SK-N-SH treated with all-trans-retinoic acid at 6 μM for 48 hours (cell line): ENCODE measurements around the gene TADA2B.

Experiments used
- ARNTL ChIP-seq: fragments of 450-650 bp; formaldehyde crosslinking; IDR thresholded peaks from 2 replicates; pipeline ENCODE4 v1.5.0; 2020; ENCODE audit warnings: low read depth, mild to moderate bottlenecking, moderate library complexity, borderline replicate concordance
- BACH2 ChIP-seq: fragments of 250-450 bp; sonication (Bioruptor Pico); IDR thresholded peaks from 2 replicates; pipeline ENCODE4 v1.9.0; 2021; ENCODE audit warnings: mild to moderate bottlenecking, borderline replicate concordance
- CSDC2 ChIP-seq: fragments of 250-450 bp; sonication (Bioruptor Pico); IDR thresholded peaks from 2 replicates; pipeline ENCODE4 v1.5.0; 2020; ENCODE audit warnings: mild to moderate bottlenecking, moderate library complexity
- ESRRG ChIP-seq: fragments of 250-450 bp; sonication (Bioruptor Pico); IDR thresholded peaks from 2 replicates; pipeline ENCODE4 v1.6.1; 2021; ENCODE audit warnings: mild to moderate bottlenecking
- GLIS3 ChIP-seq: fragments of 250-450 bp; sonication (Bioruptor Pico); IDR thresholded peaks from 2 replicates; pipeline ENCODE4 v1.5.0; 2020; ENCODE audit warnings: mild to moderate bottlenecking, moderate library complexity
- ISL1 ChIP-seq: fragments of 250-450 bp; sonication (Bioruptor Pico); IDR thresholded peaks from 2 replicates; pipeline ENCODE4 v2.1.2; 2022; ENCODE audit warnings: mild to moderate bottlenecking, moderate library complexity
- RARB ChIP-seq: fragments of 250-450 bp; sonication (Bioruptor Pico); IDR thresholded peaks from 2 replicates; pipeline ENCODE4 v1.8.0; 2021; ENCODE audit warnings: mild to moderate bottlenecking, moderate library complexity
- TCF4 ChIP-seq: fragments of 250-450 bp; sonication (Bioruptor Pico); IDR thresholded peaks from 2 replicates; pipeline ENCODE4 v1.8.0; 2021; ENCODE audit warnings: mild to moderate bottlenecking, moderate library complexity, borderline replicate concordance
- TOX ChIP-seq: fragments of 250-450 bp; sonication (Bioruptor Pico); IDR thresholded peaks from 2 replicates; pipeline ENCODE4 v1.8.0; 2021; ENCODE audit warnings: mild to moderate bottlenecking, moderate library complexity, borderline replicate concordance
- ZFP30 ChIP-seq: fragments of 450-650 bp; formaldehyde crosslinking; IDR thresholded peaks from 2 replicates; pipeline ENCODE4 v1.5.0; 2022; ENCODE audit warnings: mild to moderate bottlenecking, moderate library complexity
- TF ChIP-seq, protein P1 (sequence below): fragments of 250-450 bp; sonication (Bioruptor Pico); IDR thresholded peaks from 2 replicates; pipeline ENCODE4 v1.8.0; 2020; ENCODE audit warnings: mild to moderate bottlenecking, moderate library complexity, borderline replicate concordance
- TF ChIP-seq, protein P2 (sequence below): fragments of 250-450 bp; sonication (Bioruptor Pico); IDR thresholded peaks from 2 replicates; pipeline ENCODE4 v1.5.1; 2021; ENCODE audit warnings: mild to moderate bottlenecking, moderate library complexity
- TF ChIP-seq, protein P3 (sequence below): fragments of 250-450 bp; sonication (Bioruptor Pico); IDR thresholded peaks from 2 replicates; pipeline ENCODE4 v1.8.0; 2021; ENCODE audit warnings: low read depth, mild to moderate bottlenecking, moderate library complexity, borderline replicate concordance
- TF ChIP-seq, protein P4 (sequence below): fragments of 250-450 bp; sonication (Bioruptor Pico); IDR thresholded peaks from 2 replicates; pipeline ENCODE4 v1.5.1; 2020; ENCODE audit warnings: low read depth, mild to moderate bottlenecking, moderate library complexity

DNA sequence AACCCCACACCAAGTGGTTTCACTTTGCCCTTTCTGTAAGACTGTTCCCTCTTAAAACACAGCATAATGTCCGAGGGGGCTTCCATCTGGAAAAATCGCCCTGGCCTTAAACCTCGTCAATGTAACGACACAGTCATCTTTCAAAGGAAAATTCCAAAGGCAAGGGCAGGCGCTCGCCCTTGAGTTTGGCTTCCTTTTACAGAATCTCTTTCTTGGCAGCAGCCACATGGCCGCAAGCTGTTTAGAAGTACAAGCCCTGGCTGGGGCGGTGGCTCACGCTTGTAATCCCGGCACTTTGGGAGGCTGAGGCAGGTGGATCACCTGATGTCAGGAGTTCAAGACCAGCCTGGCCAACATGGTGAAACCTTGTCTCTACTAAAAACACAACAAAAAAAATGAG is 51.7 kb downstream of the TADA2B start:
- TF ChIP-seq ZFP30 (CRISPR knock-in tag) = no peak
- TF ChIP-seq, protein P1, sequence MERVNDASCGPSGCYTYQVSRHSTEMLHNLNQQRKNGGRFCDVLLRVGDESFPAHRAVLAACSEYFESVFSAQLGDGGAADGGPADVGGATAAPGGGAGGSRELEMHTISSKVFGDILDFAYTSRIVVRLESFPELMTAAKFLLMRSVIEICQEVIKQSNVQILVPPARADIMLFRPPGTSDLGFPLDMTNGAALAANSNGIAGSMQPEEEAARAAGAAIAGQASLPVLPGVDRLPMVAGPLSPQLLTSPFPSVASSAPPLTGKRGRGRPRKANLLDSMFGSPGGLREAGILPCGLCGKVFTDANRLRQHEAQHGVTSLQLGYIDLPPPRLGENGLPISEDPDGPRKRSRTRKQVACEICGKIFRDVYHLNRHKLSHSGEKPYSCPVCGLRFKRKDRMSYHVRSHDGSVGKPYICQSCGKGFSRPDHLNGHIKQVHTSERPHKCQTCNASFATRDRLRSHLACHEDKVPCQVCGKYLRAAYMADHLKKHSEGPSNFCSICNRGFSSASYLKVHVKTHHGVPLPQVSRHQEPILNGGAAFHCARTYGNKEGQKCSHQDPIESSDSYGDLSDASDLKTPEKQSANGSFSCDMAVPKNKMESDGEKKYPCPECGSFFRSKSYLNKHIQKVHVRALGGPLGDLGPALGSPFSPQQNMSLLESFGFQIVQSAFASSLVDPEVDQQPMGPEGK = no peak
- TF ChIP-seq GLIS3 (CRISPR knock-in tag) = no peak
- TF ChIP-seq, protein P2, sequence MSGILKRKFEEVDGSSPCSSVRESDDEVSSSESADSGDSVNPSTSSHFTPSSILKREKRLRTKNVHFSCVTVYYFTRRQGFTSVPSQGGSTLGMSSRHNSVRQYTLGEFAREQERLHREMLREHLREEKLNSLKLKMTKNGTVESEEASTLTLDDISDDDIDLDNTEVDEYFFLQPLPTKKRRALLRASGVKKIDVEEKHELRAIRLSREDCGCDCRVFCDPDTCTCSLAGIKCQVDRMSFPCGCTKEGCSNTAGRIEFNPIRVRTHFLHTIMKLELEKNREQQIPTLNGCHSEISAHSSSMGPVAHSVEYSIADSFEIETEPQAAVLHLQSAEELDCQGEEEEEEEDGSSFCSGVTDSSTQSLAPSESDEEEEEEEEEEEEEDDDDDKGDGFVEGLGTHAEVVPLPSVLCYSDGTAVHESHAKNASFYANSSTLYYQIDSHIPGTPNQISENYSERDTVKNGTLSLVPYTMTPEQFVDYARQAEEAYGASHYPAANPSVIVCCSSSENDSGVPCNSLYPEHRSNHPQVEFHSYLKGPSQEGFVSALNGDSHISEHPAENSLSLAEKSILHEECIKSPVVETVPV (CRISPR knock-in tag) = no peak
- TF ChIP-seq TOX (CRISPR knock-in tag) = no peak
- TF ChIP-seq, protein P3, sequence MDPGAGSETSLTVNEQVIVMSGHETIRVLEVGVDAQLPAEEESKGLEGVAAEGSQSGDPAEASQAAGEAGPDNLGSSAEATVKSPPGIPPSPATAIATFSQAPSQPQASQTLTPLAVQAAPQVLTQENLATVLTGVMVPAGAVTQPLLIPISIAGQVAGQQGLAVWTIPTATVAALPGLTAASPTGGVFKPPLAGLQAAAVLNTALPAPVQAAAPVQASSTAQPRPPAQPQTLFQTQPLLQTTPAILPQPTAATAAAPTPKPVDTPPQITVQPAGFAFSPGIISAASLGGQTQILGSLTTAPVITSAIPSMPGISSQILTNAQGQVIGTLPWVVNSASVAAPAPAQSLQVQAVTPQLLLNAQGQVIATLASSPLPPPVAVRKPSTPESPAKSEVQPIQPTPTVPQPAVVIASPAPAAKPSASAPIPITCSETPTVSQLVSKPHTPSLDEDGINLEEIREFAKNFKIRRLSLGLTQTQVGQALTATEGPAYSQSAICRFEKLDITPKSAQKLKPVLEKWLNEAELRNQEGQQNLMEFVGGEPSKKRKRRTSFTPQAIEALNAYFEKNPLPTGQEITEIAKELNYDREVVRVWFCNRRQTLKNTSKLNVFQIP (CRISPR knock-in tag) = no peak
- TF ChIP-seq, protein P4, sequence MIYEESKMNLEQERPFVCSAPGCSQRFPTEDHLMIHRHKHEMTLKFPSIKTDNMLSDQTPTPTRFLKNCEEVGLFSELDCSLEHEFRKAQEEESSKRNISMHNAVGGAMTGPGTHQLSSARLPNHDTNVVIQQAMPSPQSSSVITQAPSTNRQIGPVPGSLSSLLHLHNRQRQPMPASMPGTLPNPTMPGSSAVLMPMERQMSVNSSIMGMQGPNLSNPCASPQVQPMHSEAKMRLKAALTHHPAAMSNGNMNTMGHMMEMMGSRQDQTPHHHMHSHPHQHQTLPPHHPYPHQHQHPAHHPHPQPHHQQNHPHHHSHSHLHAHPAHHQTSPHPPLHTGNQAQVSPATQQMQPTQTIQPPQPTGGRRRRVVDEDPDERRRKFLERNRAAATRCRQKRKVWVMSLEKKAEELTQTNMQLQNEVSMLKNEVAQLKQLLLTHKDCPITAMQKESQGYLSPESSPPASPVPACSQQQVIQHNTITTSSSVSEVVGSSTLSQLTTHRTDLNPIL (CRISPR knock-in tag) = no peak
- no peak for TF ChIP-seq ARNTL (CRISPR knock-in tag)
- no peak for TF ChIP-seq BACH2 (CRISPR knock-in tag)
- TF ChIP-seq ESRRG (CRISPR knock-in tag) = no peak
- no peak for TF ChIP-seq RARB (CRISPR knock-in tag)
- no peak for TF ChIP-seq CSDC2 (CRISPR knock-in tag)
- no peak for TF ChIP-seq TCF4 (CRISPR knock-in tag)
- no peak for TF ChIP-seq ISL1 (CRISPR knock-in tag)
